GM12875 (cell line): ENCODE data around the gene LEF1.

Experiments used
- H3K4me3 ChIP-seq: one replicate; pipeline ENCODE4 v1.5.1; 2011; ENCODE audit warnings: low read depth, low read length, control low read depth
- TF ChIP-seq, protein P1 (sequence below): IDR thresholded peaks from 2 replicates; pipeline ENCODE4 v1.5.1; 2011; ENCODE audit warnings: low read depth, mild to moderate bottlenecking, control low read depth, inconsistent platforms, low read length, moderate library complexity, borderline replicate concordance; ENCODE audit not compliant: insufficient read depth

LEF1 gene

GRCh38 chr4:108119199-108119800 is 49.4 kb downstream of the LEF1 start:
- TF ChIP-seq, protein P1, sequence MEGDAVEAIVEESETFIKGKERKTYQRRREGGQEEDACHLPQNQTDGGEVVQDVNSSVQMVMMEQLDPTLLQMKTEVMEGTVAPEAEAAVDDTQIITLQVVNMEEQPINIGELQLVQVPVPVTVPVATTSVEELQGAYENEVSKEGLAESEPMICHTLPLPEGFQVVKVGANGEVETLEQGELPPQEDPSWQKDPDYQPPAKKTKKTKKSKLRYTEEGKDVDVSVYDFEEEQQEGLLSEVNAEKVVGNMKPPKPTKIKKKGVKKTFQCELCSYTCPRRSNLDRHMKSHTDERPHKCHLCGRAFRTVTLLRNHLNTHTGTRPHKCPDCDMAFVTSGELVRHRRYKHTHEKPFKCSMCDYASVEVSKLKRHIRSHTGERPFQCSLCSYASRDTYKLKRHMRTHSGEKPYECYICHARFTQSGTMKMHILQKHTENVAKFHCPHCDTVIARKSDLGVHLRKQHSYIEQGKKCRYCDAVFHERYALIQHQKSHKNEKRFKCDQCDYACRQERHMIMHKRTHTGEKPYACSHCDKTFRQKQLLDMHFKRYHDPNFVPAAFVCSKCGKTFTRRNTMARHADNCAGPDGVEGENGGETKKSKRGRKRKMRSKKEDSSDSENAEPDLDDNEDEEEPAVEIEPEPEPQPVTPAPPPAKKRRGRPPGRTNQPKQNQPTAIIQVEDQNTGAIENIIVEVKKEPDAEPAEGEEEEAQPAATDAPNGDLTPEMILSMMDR = no peak
- H3K4me3 ChIP-seq = no peak overlapping the region

- TF ChIP-seq, protein P1 = no peak
- no peak overlapping the region for H3K4me3 ChIP-seq
These were observed 50.2 kb downstream of the LEF1 start for GRCh38 chr4:108118505-108118904.

DNA sequence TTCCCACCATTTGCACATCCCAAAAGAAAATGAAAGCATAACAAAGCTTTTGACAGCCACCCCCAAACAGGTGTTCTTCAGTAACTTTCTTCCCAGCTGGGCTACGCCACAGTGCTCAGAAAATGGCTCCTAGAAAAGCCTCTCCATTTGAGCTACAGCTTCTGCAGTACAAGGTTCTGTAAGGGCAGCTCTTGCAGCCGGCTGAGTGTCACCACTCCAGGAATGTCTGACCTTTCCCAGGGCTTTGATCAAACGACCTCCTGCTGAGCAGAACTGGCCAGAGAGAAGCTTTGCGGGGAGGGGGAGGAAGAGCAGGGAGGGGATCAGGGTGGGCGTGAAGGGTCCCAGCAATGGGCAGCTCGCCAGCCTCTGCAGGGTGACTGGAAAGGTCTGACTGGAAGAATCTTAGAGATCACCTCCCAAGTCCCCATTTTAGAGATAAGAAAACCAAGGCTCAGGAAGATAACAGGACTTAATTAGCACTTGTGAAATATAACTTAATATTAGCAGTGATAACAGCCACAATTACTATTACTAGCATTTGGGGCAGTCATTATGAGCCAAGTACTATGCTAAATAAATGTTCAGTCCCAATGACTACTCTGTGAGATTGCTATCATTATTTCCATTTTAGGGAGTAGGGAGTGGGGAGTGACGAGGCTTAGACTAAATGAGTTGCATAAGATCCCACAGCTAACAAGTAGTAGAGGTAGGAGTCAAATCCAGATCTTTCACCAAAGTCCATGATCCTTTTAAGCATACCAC is 51.1 kb downstream of the LEF1 start:
- TF ChIP-seq, protein P1 = no peak

DNA sequence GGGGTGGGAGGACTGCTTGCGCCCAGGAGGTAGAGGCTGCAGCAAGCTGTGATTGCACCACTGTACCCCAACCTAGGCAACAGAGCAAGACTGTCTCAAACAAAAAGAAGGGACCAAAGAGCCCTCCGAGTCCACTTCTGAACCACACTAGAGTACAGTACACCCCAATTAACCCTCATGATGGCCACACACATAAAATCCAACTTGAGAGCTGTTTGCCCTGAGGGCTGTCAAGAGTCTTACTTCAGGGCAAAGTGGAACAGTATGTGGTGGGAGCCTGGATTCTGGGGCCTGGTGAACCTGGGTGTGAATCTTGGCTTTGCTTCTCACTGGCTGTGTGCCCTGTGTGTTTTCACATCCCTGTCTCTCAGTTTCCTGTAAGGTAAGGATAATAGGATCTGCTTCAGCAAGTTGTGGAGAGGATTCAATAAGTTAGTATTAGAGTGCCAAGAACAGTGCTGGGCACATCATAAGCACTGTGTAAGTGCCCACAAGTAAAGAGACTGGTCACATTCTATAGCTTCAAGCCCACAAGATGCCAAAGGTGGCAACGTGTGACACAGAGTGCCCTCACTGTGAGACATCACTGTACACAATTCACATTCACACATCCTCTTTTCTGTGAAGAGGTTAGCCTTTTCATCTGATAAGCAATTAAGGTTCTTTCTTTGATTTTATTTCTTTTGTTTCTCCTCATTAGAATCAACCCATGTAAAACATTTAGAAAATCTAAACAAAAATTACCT is 52.1 kb downstream of the LEF1 start:
- TF ChIP-seq, protein P1 = no peak
- H3K4me3 ChIP-seq = no peak overlapping the region

More for the DNA sequence above, 51.1 kb downstream of the LEF1 start:
- no peak overlapping the region for H3K4me3 ChIP-seq

DNA sequence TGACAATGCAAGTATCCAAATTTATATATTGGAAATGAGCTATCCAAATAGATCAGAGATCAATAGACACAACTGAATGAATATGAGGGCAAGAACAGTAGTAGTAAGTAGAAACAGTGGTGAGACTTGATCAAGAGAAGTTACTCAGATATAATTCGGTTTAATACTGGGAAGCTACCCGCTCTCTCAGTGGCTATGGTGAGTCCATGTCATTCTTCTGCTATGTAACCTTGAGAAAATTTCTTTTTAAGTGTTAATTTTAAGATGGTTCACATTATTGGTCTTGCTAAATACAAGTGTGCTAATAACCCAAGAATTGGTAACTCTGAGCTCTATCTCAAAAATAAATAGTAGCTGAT is 53.6 kb downstream of the LEF1 start:
- H3K4me3 ChIP-seq = no peak overlapping the region
- TF ChIP-seq, protein P1 = no peak

DNA sequence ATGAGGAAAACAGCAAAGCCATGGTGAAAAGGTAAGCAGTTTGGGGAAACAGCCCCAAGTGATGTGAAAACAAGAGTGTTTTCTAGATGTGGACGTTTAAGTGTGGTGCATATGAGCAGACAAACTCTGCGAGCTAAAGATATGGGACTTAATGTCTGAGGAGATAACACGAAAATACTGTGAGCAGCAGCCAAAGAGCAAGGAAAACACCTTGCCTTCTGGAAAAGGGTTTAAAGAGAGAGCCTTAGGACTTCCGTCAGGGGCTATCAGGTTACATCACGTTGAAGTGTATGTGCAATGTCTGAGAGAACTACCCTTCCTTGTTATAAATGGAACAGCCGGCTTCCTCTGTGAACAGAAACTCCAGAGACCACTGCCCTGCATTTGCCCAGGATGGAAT is 54.2 kb downstream of the LEF1 start:
- TF ChIP-seq, protein P1 = no peak

More for the DNA sequence above, 54.2 kb downstream of the LEF1 start:
- H3K4me3 ChIP-seq = no peak overlapping the region
